SK-N-SH (cell line): Measurements from ENCODE around the gene DDIT4. TPM values are rescaled to one million over a fixed set of nuclear protein-coding genes. Genes with fewer than 3 reads are reported as not detected.

Source experiments
- CTCF ChIA-PET: fragments of 300-600, 350-600 bp; formaldehyde crosslinking; extraction: SDS; loops from one replicate; lab custom pipeline; 2021; lab: Yijun Ruan, JAX
- POLR2A ChIA-PET: fragments of 350-600 bp; sonication (Branson Sonifier 250); formaldehyde crosslinking; extraction: SDS; loops from one replicate; lab custom pipeline; 2020; ENCODE audit warnings: antibody characterized with exemption, inconsistent platforms; lab: Yijun Ruan, JAX
- DNase-seq: peaks from one replicate; pipeline ENCODE4 v3.0.0; 2012
- H2AFZ ChIP-seq: fragments of 200-600 bp; sonication (generic); 2 replicates; pipeline ENCODE4 v1.8.1; 2016; ENCODE audit warnings: antibody characterized with exemption, mild to moderate bottlenecking, low read depth
- H3F3A ChIP-seq: fragments of 200-600 bp; sonication (generic); replicated peaks from 2 replicates; pipeline ENCODE3; 2016; ENCODE audit warnings: antibody characterized with exemption, mild to moderate bottlenecking; ENCODE audit not compliant: insufficient read depth
- H3K27ac ChIP-seq, 2 experiments: fragments of 200-500 bp in 1 of 2; fragments of 200-600 bp in 1 of 2; sonication (Bioruptor generic) in 1 of 2; sonication (generic), shearing (Covaris generic) in 1 of 2; 2 replicates each; pipeline versions ENCODE4 v1.5.1 to v1.6.1; 2014 to 2016; ENCODE audit warnings: low read depth in 2 of 2, inconsistent platforms in 1 of 2, low read length in 1 of 2, mild to moderate bottlenecking in 1 of 2, mixed read lengths in 1 of 2
- H3K27me3 ChIP-seq: fragments of 200-600 bp; sonication (generic), shearing (Covaris generic); 2 replicates; pipeline ENCODE4 v1.6.1; 2016; ENCODE audit warnings: mixed run types; ENCODE audit not compliant: insufficient read depth
- H3K36me3 ChIP-seq, 2 experiments: fragments of 200-500 bp in 1 of 2; fragments of 200-600 bp in 1 of 2; sonication (Bioruptor generic) in 1 of 2; sonication (generic) in 1 of 2; replicated peaks in 1 of 2; 2 replicates each; pipeline versions ENCODE3 to v1.5.1; 2014 to 2016; ENCODE audit warnings: low read length in 1 of 2, mild to moderate bottlenecking in 1 of 2; ENCODE audit not compliant: insufficient read depth in 2 of 2, control insufficient read depth in 1 of 2
- H3K4me1 ChIP-seq, 2 experiments: fragments of 200-500 bp in 1 of 2; fragments of 200-600 bp in 1 of 2; sonication (Bioruptor generic) in 1 of 2; sonication (generic), shearing (Covaris generic) in 1 of 2; 2 replicates each; pipeline versions ENCODE4 v1.5.1 to v1.6.1; 2014 to 2016; ENCODE audit warnings: low read depth in 1 of 2, low read length in 1 of 2, mixed run types in 1 of 2; ENCODE audit not compliant: insufficient read depth in 2 of 2, control insufficient read depth in 1 of 2
- H3K4me2 ChIP-seq: fragments of 200-600 bp; sonication (generic), shearing (Covaris generic); 2 replicates; pipeline ENCODE4 v1.6.1; 2017; ENCODE audit warnings: mixed run types
- H3K4me3 ChIP-seq, 2 experiments: fragments of 200-500 bp in 1 of 2; fragments of 200-600 bp in 1 of 2; sonication (Bioruptor generic) in 1 of 2; sonication (generic), shearing (Covaris generic) in 1 of 2; 2 replicates each; pipeline versions ENCODE4 v1.5.1 to v1.8.1; 2014 to 2016; ENCODE audit warnings: low read depth in 2 of 2, inconsistent platforms in 1 of 2, low read length in 1 of 2, mild to moderate bottlenecking in 1 of 2, mixed read lengths in 1 of 2, moderate library complexity in 1 of 2
- H3K79me2 ChIP-seq: fragments of 200-600 bp; sonication (generic); 2 replicates; pipeline ENCODE4 v1.8.1; 2017; ENCODE audit warnings: mild to moderate bottlenecking; ENCODE audit not compliant: insufficient read depth
- H3K9ac ChIP-seq: fragments of 200-600 bp; sonication (generic); 2 replicates; pipeline ENCODE4 v1.6.1; 2017; ENCODE audit warnings: mixed run types
- H3K9me2 ChIP-seq: fragments of 200-600 bp; sonication (generic); 2 replicates; pipeline ENCODE4 v1.6.1; 2017; ENCODE audit warnings: mixed run types
- H3K9me3 ChIP-seq: fragments of 200-600 bp; sonication (generic); 2 replicates; pipeline ENCODE4 v1.6.1; 2017; ENCODE audit warnings: mixed run types, mild to moderate bottlenecking, moderate library complexity
- H4K20me1 ChIP-seq: fragments of 200-600 bp; sonication (generic); 2 replicates; pipeline ENCODE4 v1.6.1; 2017; ENCODE audit warnings: mild to moderate bottlenecking, mixed run types; ENCODE audit not compliant: insufficient read depth
- CHD2 ChIP-seq: fragments of 150-350 bp; IDR thresholded peaks from 2 replicates; pipeline ENCODE4 v1.6.1; 2018; ENCODE audit warnings: low read length; ENCODE audit not compliant: partially characterized antibody
- ELF1 ChIP-seq: IDR thresholded peaks from 2 replicates; pipeline ENCODE4 v1.4.0; 2012
- EZH2phosphoT487 ChIP-seq: fragments of 200-600 bp; sonication (generic); IDR thresholded peaks from 2 replicates; pipeline ENCODE4 v1.6.1; 2017; ENCODE audit warnings: low read depth, mixed run types, mild to moderate bottlenecking, antibody characterized with exemption, moderate library complexity, borderline replicate concordance
- FOXM1 ChIP-seq: IDR thresholded peaks from 2 replicates; pipeline ENCODE4 v1.4.0; 2012; ENCODE audit warnings: low read depth, mild to moderate bottlenecking
- GABPA ChIP-seq: IDR thresholded peaks from 2 replicates; pipeline ENCODE4 v1.4.0; 2012; ENCODE audit warnings: low read depth, mild to moderate bottlenecking
- GATA2 ChIP-seq: sonication (generic); formaldehyde crosslinking; IDR thresholded peaks from 2 replicates; pipeline ENCODE4 v1.5.0; 2020; ENCODE audit warnings: mild to moderate bottlenecking, missing genetic modification reagents
- JUND ChIP-seq: IDR thresholded peaks from 2 replicates; pipeline ENCODE4 v1.4.0; 2012
- NRF1 ChIP-seq: IDR thresholded peaks from 2 replicates; pipeline ENCODE4 v1.6.1; 2012; ENCODE audit warnings: low read depth, mild to moderate bottlenecking, low read length
- RAD21 ChIP-seq: IDR thresholded peaks from 2 replicates; pipeline ENCODE4 v1.6.1; 2012; ENCODE audit warnings: mild to moderate bottlenecking, low read length
- RCOR1 ChIP-seq: fragments of 150-350 bp; IDR thresholded peaks from 2 replicates; pipeline ENCODE4 v1.6.1; 2017; ENCODE audit warnings: antibody characterized with exemption, low read length
- TAF1 ChIP-seq: IDR thresholded peaks from 2 replicates; pipeline ENCODE4 v1.6.1; 2012; ENCODE audit warnings: low read depth, mild to moderate bottlenecking, low read length, moderate library complexity, borderline replicate concordance
- TCF12 ChIP-seq: IDR thresholded peaks from 2 replicates; pipeline ENCODE4 v1.4.0; 2012
- TEAD4 ChIP-seq: IDR thresholded peaks from 2 replicates; pipeline ENCODE4 v1.4.0; 2012; ENCODE audit warnings: mild to moderate bottlenecking, borderline replicate concordance; ENCODE audit not compliant: insufficient read depth
- YY1 ChIP-seq: IDR thresholded peaks from 2 replicates; pipeline ENCODE4 v1.4.0; 2012; ENCODE audit warnings: low read depth, mild to moderate bottlenecking
- WGBS: methylation state at CpG from one replicate; pipeline ENCODE4 v1.1.6; 2017; ENCODE audit warnings: low lambda C conversion rate; 5-methylcytosine and 5-hydroxymethylcytosine counted together
- polyA plus RNA-seq, 3 experiments: library from polyadenylated mRNA; depleted of rRNA; stranded (reverse); fragments of >200 nt; gene quantifications; 2 replicates each; pipeline ENCODE4 v1.2.3, GENCODE V29; 2012
- TF ChIP-seq, protein P1 (sequence below): IDR thresholded peaks from 2 replicates; pipeline ENCODE4 v1.4.0; 2012; ENCODE audit warnings: low read depth
- TF ChIP-seq, protein P2 (sequence below): IDR thresholded peaks from 2 replicates; pipeline ENCODE4 v1.4.0; 2012; ENCODE audit warnings: low read depth, borderline replicate concordance
- TF ChIP-seq, protein P3 (sequence below): IDR thresholded peaks from 2 replicates; pipeline ENCODE4; 2012
- TF ChIP-seq, protein P4 (sequence below): IDR thresholded peaks from 2 replicates; pipeline ENCODE4 v1.6.1; 2012; ENCODE audit warnings: mild to moderate bottlenecking, low read depth, low read length, moderate library complexity

Gene DDIT4
- polyA plus RNA-seq, 1 of the 3 experiments (the other 2 are of a cell fraction) = 24.9 TPM

DNA sequence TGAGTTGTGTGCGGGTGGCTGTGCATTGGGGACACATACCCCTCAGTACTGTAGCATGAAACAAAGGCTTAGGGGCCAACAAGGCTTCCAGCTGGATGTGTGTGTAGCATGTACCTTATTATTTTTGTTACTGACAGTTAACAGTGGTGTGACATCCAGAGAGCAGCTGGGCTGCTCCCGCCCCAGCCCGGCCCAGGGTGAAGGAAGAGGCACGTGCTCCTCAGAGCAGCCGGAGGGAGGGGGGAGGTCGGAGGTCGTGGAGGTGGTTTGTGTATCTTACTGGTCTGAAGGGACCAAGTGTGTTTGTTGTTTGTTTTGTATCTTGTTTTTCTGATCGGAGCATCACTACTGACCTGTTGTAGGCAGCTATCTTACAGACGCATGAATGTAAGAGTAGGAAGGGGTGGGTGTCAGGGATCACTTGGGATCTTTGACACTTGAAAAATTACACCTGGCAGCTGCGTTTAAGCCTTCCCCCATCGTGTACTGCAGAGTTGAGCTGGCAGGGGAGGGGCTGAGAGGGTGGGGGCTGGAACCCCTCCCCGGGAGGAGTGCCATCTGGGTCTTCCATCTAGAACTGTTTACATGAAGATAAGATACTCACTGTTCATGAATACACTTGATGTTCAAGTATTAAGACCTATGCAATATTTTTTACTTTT is 1.8 kb downstream of the DDIT4 start:
- Histone ChIP-seq H3K9ac (peak overlapping the region; percentile 73; the same call in 1 of the 2 replicates), H3K27ac (peak overlapping the region in 1 of 2 experiments; percentile 97; a peak in 2 of 4 replicates), H3K9me3 (no peaks in the 10 kb centered on the region), H3K27me3 (no peaks in the 10 kb centered on the region), H3K4me3 (peak overlapping the region; percentile 82 to 98), H3K36me3 (peaks cover 10 to 14% of the 10 kb centered on the region in 2 experiments), H3K9me2 (no peaks in the 10 kb centered on the region), H3K4me1 (peaks cover 20 to 36% of the 10 kb centered on the region in 2 experiments; a peak in 3 of 4 replicates), H3K79me2 (peaks cover 6% of the 10 kb centered on the region; the same call in 1 of the 2 replicates), H3F3A (peaks cover 15% of the 10 kb centered on the region), H3K4me2 (peak overlapping the region; percentile 98), H4K20me1 (peaks cover 23% of the 10 kb centered on the region)
- no peak for DNase-seq
- CTCF ChIA-PET = interaction anchor here (0.7 to 10.4 kb wide), 33 partner anchors 8 to 379 kb away, joined by 3 to 198 read pairs (median 6); no protein-coding TSS in a partner anchor
- WGBS = 44% methylated on average over 12 of the region's 12 CpGs
- POLR2A ChIA-PET = interaction anchor here (0.7 to 8.5 kb wide), 17 partner anchors 10 to 202 kb away, joined by 3 to 234 read pairs (median 4); partner anchors contain the start of genes ANAPC16 and ASCC1
- TF ChIP-seq, protein P1, sequence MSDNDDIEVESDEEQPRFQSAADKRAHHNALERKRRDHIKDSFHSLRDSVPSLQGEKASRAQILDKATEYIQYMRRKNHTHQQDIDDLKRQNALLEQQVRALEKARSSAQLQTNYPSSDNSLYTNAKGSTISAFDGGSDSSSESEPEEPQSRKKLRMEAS = 0 out of 2 replicates have a peak, but pooled peaks have one; percentile 29
- TF ChIP-seq GABPA = no peak
- TF ChIP-seq, all 33 proteins: peak for 1
- no peak overlapping the region for H2AFZ ChIP-seq

DNA sequence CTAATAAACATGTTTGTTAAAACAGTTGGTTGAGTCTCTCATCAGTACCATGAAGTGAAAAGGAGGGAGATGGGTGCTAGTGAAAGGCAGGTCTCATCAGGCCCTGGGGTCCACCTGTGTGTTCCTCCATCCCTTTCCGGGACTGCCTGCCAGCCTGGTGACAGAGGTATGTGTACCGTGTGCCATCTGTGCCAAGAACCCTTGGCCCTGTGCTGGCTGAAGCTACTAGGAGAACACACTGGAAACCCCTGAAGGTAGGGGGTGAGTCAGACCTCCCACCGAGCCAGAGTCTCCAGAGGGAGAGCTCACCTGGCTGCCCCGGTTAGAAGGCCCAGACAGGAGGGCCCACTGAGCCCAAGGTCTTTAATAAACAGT is 2.3 kb downstream of the DDIT4 start:
- Histone ChIP-seq H3K9me2 (no peaks in the 10 kb centered on the region), H3K9ac (no peak overlapping the region; the same call in 1 of the 2 replicates), H2AFZ (no peak overlapping the region), H3K4me1 (peaks cover 20 to 30% of the 10 kb centered on the region in 2 experiments; a peak in 3 of 4 replicates), H3F3A (peaks cover 15% of the 10 kb centered on the region), H3K79me2 (peaks cover 6% of the 10 kb centered on the region; the same call in 1 of the 2 replicates), H3K4me2 (peak overlapping the region; percentile 98), H4K20me1 (peaks cover 23% of the 10 kb centered on the region), H3K36me3 (peaks cover 10 to 14% of the 10 kb centered on the region in 2 experiments), H3K4me3 (peak overlapping the region; percentile 82 to 98), H3K27me3 (no peaks in the 10 kb centered on the region), H3K9me3 (no peaks in the 10 kb centered on the region), H3K27ac (peak overlapping the region in 1 of 2 experiments; percentile 48; a peak in 2 of 4 replicates)
- 53% methylated on average over 4 of the region's 4 CpGs for WGBS
- TF ChIP-seq EZH2phosphoT487 (no peak), TCF12 (no peak), FOXM1 (no peak), TEAD4 (no peak), CHD2 (no peak), YY1 (no peak), GATA2 (CRISPR knock-in tag) (no peak), ELF1 (no peak), RCOR1 (no peak), NRF1 (no peak), TAF1 (no peak), RAD21 (no peak), JUND (no peak)
- TF ChIP-seq, protein P2, sequence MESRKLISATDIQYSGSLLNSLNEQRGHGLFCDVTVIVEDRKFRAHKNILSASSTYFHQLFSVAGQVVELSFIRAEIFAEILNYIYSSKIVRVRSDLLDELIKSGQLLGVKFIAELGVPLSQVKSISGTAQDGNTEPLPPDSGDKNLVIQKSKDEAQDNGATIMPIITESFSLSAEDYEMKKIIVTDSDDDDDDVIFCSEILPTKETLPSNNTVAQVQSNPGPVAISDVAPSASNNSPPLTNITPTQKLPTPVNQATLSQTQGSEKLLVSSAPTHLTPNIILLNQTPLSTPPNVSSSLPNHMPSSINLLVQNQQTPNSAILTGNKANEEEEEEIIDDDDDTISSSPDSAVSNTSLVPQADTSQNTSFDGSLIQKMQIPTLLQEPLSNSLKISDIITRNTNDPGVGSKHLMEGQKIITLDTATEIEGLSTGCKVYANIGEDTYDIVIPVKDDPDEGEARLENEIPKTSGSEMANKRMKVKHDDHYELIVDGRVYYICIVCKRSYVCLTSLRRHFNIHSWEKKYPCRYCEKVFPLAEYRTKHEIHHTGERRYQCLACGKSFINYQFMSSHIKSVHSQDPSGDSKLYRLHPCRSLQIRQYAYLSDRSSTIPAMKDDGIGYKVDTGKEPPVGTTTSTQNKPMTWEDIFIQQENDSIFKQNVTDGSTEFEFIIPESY = no peak
- TF ChIP-seq, protein P1 = no peak
- TF ChIP-seq, protein P3, sequence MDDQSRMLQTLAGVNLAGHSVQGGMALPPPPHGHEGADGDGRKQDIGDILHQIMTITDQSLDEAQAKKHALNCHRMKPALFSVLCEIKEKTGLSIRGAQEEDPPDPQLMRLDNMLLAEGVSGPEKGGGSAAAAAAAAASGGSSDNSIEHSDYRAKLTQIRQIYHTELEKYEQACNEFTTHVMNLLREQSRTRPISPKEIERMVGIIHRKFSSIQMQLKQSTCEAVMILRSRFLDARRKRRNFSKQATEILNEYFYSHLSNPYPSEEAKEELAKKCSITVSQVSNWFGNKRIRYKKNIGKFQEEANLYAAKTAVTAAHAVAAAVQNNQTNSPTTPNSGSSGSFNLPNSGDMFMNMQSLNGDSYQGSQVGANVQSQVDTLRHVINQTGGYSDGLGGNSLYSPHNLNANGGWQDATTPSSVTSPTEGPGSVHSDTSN = no peak
- TF ChIP-seq, protein P4, sequence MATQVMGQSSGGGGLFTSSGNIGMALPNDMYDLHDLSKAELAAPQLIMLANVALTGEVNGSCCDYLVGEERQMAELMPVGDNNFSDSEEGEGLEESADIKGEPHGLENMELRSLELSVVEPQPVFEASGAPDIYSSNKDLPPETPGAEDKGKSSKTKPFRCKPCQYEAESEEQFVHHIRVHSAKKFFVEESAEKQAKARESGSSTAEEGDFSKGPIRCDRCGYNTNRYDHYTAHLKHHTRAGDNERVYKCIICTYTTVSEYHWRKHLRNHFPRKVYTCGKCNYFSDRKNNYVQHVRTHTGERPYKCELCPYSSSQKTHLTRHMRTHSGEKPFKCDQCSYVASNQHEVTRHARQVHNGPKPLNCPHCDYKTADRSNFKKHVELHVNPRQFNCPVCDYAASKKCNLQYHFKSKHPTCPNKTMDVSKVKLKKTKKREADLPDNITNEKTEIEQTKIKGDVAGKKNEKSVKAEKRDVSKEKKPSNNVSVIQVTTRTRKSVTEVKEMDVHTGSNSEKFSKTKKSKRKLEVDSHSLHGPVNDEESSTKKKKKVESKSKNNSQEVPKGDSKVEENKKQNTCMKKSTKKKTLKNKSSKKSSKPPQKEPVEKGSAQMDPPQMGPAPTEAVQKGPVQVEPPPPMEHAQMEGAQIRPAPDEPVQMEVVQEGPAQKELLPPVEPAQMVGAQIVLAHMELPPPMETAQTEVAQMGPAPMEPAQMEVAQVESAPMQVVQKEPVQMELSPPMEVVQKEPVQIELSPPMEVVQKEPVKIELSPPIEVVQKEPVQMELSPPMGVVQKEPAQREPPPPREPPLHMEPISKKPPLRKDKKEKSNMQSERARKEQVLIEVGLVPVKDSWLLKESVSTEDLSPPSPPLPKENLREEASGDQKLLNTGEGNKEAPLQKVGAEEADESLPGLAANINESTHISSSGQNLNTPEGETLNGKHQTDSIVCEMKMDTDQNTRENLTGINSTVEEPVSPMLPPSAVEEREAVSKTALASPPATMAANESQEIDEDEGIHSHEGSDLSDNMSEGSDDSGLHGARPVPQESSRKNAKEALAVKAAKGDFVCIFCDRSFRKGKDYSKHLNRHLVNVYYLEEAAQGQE = no peak
- no peak for DNase-seq
- POLR2A ChIA-PET = interaction anchor here (0.8 to 8.5 kb wide), 9 partner anchors 10 to 55 kb away, joined by 3 to 234 read pairs (median 5); no protein-coding TSS in a partner anchor
- CTCF ChIA-PET = interaction anchor here (0.8 to 10.4 kb wide), 17 partner anchors 14 to 228 kb away, joined by 3 to 198 read pairs (median 7); no protein-coding TSS in a partner anchor
